GM12864 (cell line): ENCODE measurements around the gene MAD1L1.

Experiments
- DNase-seq: peaks from one replicate; pipeline ENCODE4 v3.0.0-alpha.2; 2011; ENCODE audit warnings: low read depth
- H3K4me3 ChIP-seq: 2 replicates; pipeline ENCODE4 v1.5.1; 2011; ENCODE audit warnings: mild to moderate bottlenecking, low read depth, low read length, control low read depth
- CTCF ChIP-seq: IDR thresholded peaks from 2 replicates; pipeline ENCODE4 v1.5.1; 2011; ENCODE audit warnings: low read depth, mild to moderate bottlenecking, moderate library complexity, low read length, control low read depth, inconsistent platforms; ENCODE audit errors: missing control alignments

The MAD1L1 gene

GRCh38 chr7:1809070-1809469, 423.7 kb downstream of the MAD1L1 start:
- no peak for DNase-seq
- TF ChIP-seq CTCF, result no peak
- no peak overlapping the region for H3K4me3 ChIP-seq

- TF ChIP-seq CTCF, result no peak
- peak; percentile 5 for DNase-seq
- H3K4me3 ChIP-seq, result no peak overlapping the region
These were observed 424.7 kb downstream of the MAD1L1 start for GRCh38 chr7:1807821-1808600.

- no peak for TF ChIP-seq CTCF
- no peak overlapping the region for H3K4me3 ChIP-seq
- no peak for DNase-seq
These were observed 426.4 kb downstream of the MAD1L1 start for GRCh38 chr7:1806354-1806753.

GRCh38 chr7:1804310-1804709, 428.4 kb downstream of the MAD1L1 start:
- TF ChIP-seq CTCF, result no peak
- no peak for DNase-seq
- no peak overlapping the region for H3K4me3 ChIP-seq

GRCh38 chr7:1802899-1803298, 429.8 kb downstream of the MAD1L1 start:
- no peak for DNase-seq
- TF ChIP-seq CTCF, result no peak
- H3K4me3 ChIP-seq, result no peak overlapping the region

- H3K4me3 ChIP-seq, result no peak overlapping the region
- no peak for DNase-seq
- no peak for TF ChIP-seq CTCF
These were observed 431.8 kb downstream of the MAD1L1 start for GRCh38 chr7:1800902-1801301.

- no peak for TF ChIP-seq CTCF
- no peak for DNase-seq
- no peak overlapping the region for H3K4me3 ChIP-seq
These were observed 434.6 kb downstream of the MAD1L1 start for GRCh38 chr7:1798191-1798590.
